HuH-7.5 (cell line): ENCODE measurements around the gene PAX2.

ENCODE experiments used
- DNase-seq: peaks from one replicate; pipeline ENCODE4 v3.0.0; 2011; ENCODE audit warnings: low spot score

PAX2 gene

GRCh38 chr10:100819424-100819823 lies 74.0 kb downstream of the PAX2 start:
- no peak for DNase-seq

GRCh38 chr10:100823194-100823593 lies 77.8 kb downstream of the PAX2 start:
- DNase-seq = no peak

- DNase-seq = no peak
Measured at GRCh38 chr10:100824886-100825285, 79.5 kb downstream of the PAX2 start.

GRCh38 chr10:100825325-100825875 lies 80.0 kb downstream of the PAX2 start:
- no peak for DNase-seq

GRCh38 chr10:100826031-100826651 lies 80.8 kb downstream of the PAX2 start:
- DNase-seq = no peak

GRCh38 chr10:100826661-100826982 lies 81.2 kb downstream of the PAX2 start:
- DNase-seq = no peak

- peak; percentile 75 for DNase-seq
Measured at GRCh38 chr10:100826983-100827818, 81.8 kb downstream of the PAX2 start.

- DNase-seq = peak; percentile 85
Measured at GRCh38 chr10:100827819-100828737, 82.7 kb downstream of the PAX2 start.

GRCh38 chr10:100828738-100829096 lies 83.3 kb downstream of the PAX2 start:
- peak; percentile 76 for DNase-seq

- peak; percentile 79 for DNase-seq
Measured at GRCh38 chr10:100829097-100829870, 83.9 kb downstream of the PAX2 start.

GRCh38 chr10:100829933-100830727 lies 84.7 kb downstream of the PAX2 start:
- DNase-seq = no peak

- DNase-seq = no peak
Measured at GRCh38 chr10:100830728-100831111, 85.3 kb downstream of the PAX2 start.

GRCh38 chr10:100831742-100832141 lies 86.4 kb downstream of the PAX2 start:
- DNase-seq = no peak

- DNase-seq = no peak
Measured at GRCh38 chr10:100835810-100836209, 90.4 kb downstream of the PAX2 start.

GRCh38 chr10:100836891-100837290 lies 91.5 kb downstream of the PAX2 start:
- DNase-seq = no peak

- DNase-seq = peak; percentile 37
Measured at GRCh38 chr10:100837300-100837699, 91.9 kb downstream of the PAX2 start.

- DNase-seq = no peak
Measured at GRCh38 chr10:100838986-100839385, 93.6 kb downstream of the PAX2 start.

- DNase-seq = no peak
Measured at GRCh38 chr10:100841528-100841927, 96.1 kb downstream of the PAX2 start.

GRCh38 chr10:100847440-100847839 lies 102.1 kb downstream of the PAX2 start:
- no peak for DNase-seq

- DNase-seq = no peak
Measured at GRCh38 chr10:100848770-100849169, 103.4 kb downstream of the PAX2 start.

GRCh38 chr10:100858261-100858660 lies 112.9 kb downstream of the PAX2 start:
- no peak for DNase-seq
